ENCODE data around the gene UBE2E2.
A peak's percentile ranks its signal among the peaks of the same experiment; 100 is the strongest.

The UBE2E2 gene

DNA sequence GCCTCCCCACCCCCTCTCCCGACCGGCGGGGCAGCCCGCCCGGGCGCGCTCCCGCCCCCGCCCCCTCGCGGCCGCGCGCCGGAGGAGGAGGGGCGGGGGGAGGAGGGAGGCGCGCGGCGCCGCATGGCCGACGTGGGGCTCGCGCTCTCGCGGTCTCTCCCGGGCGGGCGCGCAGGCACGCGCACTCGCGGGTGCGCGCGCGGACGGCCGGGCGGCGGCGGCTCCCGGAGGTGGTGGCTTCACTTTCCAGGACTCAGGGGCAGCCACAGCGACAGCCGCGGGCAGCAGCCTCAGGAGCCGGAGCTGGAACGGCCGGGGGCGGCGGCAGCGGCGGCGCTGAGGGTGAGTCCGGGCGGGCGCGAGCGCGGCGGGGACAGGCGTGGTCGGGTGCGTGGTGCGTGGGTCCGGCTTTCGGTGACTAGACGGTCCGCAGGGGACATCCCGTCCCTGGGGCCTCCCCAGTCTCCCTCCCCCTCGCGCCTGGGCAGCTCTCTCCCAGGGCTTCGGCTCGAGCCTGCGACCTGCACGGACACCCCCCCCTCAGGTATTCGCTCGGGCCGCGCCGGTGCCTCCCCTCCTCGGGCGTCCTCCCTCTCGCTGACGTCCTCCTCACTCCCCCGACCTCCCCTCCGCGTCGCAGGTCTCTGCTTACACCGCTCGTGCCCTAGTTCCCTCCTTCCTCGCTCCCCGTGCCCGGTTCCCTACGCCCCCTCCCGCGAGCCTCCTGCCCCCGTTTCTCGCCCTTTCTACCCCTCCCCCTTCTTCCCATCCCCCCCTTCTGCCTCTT, at the start of gene UBE2E2:
UBE2E2 (plus strand) TSS at position 407 of the 787 bp plus-strand sequence.
- Histone ChIP-seq H3K4me2 (ENCODE audit: low read depth, low read length, poor library complexity, severe bottlenecking) (peak within 1 kb of the TSS; percentile 84), H3K9me3 (ENCODE audit: insufficient read depth, low read depth, low read length) (no peaks in the 10 kb centered on the region), H3K27me3 (ENCODE audit: insufficient read depth, low read length, poor library complexity, severe bottlenecking) (no peaks in the 10 kb centered on the region), H4K20me1 (ENCODE audit: insufficient read depth, low read length, poor library complexity, severe bottlenecking) (peaks cover 15% of the 10 kb centered on the region), H3K9ac (ENCODE audit: low read depth, low read length, poor library complexity, severe bottlenecking) (peak within 1 kb of the TSS; percentile 77), H3K9me2 (replicated peaks; ENCODE audit: low read depth, low read length) (no peaks in the 10 kb centered on the region), H3K36me3 (ENCODE audit: insufficient read depth, low read length) (no peaks in the 10 kb centered on the region), H3K4me3 (ENCODE audit: low read length, poor library complexity, severe bottlenecking) (peak within 1 kb of the TSS; percentile 89), H2AFZ (ENCODE audit: low read length) (peak within 1 kb of the TSS; percentile 93), H3F3A (ENCODE audit: low read depth) (0 out of 2 replicates have a peak, but pooled peaks cover 5% of the 10 kb centered on the region), H3K79me2 (ENCODE audit: insufficient read depth, low read length) (peaks cover 37% of the 10 kb centered on the region), H3K4me1 (ENCODE audit: insufficient read depth, low read length, poor library complexity, severe bottlenecking) (peaks cover 38% of the 10 kb centered on the region)
- no peak for TF ChIP-seq EZH2phosphoT487 (IDR thresholded peaks at IDR 0.05; ENCODE audit: borderline replicate concordance)
- no peak for TF ChIP-seq CTCF (conservative IDR thresholded peaks at IDR 0.05; ENCODE audit: low read length)

DNA sequence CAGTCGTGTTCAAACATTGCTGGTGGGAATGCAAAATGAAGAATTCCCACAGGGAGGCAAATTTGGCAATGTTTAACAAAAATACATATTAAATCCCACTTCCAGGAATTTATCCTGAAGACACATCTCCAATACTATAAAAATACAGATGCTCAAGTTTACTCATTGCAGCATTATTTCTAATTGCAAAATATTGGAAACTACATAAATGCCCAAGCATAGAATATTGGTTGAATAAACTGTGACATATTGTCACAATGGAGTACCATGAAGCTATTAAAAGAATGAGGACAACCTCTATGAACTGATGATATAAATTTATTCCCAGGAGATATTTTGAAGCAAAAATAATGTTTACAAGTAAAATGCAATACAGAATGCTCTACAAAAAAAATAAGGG, 49.7 kb upstream of the UBE2E2 start:
- Histone ChIP-seq H3F3A (ENCODE audit: low read depth) (no peaks in the 10 kb centered on the region), H3K4me3 (ENCODE audit: low read length, poor library complexity, severe bottlenecking) (no peak overlapping the region), H3K9me2 (replicated peaks; ENCODE audit: low read depth, low read length) (no peaks in the 10 kb centered on the region), H3K36me3 (ENCODE audit: insufficient read depth, low read length) (no peaks in the 10 kb centered on the region), H3K79me2 (ENCODE audit: insufficient read depth, low read length) (no peaks in the 10 kb centered on the region), H3K9me3 (ENCODE audit: insufficient read depth, low read depth, low read length) (peaks cover 8% of the 10 kb centered on the region; the same call in 1 of the 2 replicates), H2AFZ (ENCODE audit: low read length) (no peak overlapping the region), H3K27me3 (ENCODE audit: insufficient read depth, low read length, poor library complexity, severe bottlenecking) (no peaks in the 10 kb centered on the region), H3K4me2 (ENCODE audit: low read depth, low read length, poor library complexity, severe bottlenecking) (no peak overlapping the region), H4K20me1 (ENCODE audit: insufficient read depth, low read length, poor library complexity, severe bottlenecking) (no peaks in the 10 kb centered on the region), H3K9ac (ENCODE audit: low read depth, low read length, poor library complexity, severe bottlenecking) (no peak overlapping the region), H3K4me1 (ENCODE audit: insufficient read depth, low read length, poor library complexity, severe bottlenecking) (no peaks in the 10 kb centered on the region)
- TF ChIP-seq CTCF (conservative IDR thresholded peaks at IDR 0.05; ENCODE audit: low read length) = no peak

GRCh38 chr3:23157331-23157730, 45.8 kb upstream of the UBE2E2 start:
- Histone ChIP-seq H3K79me2 (ENCODE audit: insufficient read depth, low read length) (no peaks in the 10 kb centered on the region), H3K27me3 (ENCODE audit: insufficient read depth, low read length, poor library complexity, severe bottlenecking) (no peaks in the 10 kb centered on the region), H3K4me2 (ENCODE audit: low read depth, low read length, poor library complexity, severe bottlenecking) (no peak overlapping the region), H3K9me2 (replicated peaks; ENCODE audit: low read depth, low read length) (no peaks in the 10 kb centered on the region), H3F3A (ENCODE audit: low read depth) (no peaks in the 10 kb centered on the region), H3K4me3 (ENCODE audit: low read length, poor library complexity, severe bottlenecking) (no peak overlapping the region), H2AFZ (ENCODE audit: low read length) (no peak overlapping the region), H3K4me1 (ENCODE audit: insufficient read depth, low read length, poor library complexity, severe bottlenecking) (peaks cover 4% of the 10 kb centered on the region), H3K9ac (ENCODE audit: low read depth, low read length, poor library complexity, severe bottlenecking) (no peak overlapping the region), H3K9me3 (ENCODE audit: insufficient read depth, low read depth, low read length) (peaks cover 8% of the 10 kb centered on the region; the same call in 1 of the 2 replicates), H4K20me1 (ENCODE audit: insufficient read depth, low read length, poor library complexity, severe bottlenecking) (no peaks in the 10 kb centered on the region), H3K36me3 (ENCODE audit: insufficient read depth, low read length) (no peaks in the 10 kb centered on the region)
- TF ChIP-seq EZH2phosphoT487 (IDR thresholded peaks at IDR 0.05; ENCODE audit: borderline replicate concordance) (no peak), CTCF (conservative IDR thresholded peaks at IDR 0.05; ENCODE audit: low read length) (no peak)
